Ascending aorta (tissue), 2 donors: ENCODE results near the gene CCR7. TPM values are rescaled to one million over a fixed set of nuclear protein-coding genes. Genes with fewer than 3 reads are reported as not detected.

Experiments
- DNase-seq, 2 donors: peaks; one replicate each; pipeline ENCODE4 v3.0.0-alpha.2; 2019; ENCODE audit warnings: low spot score in 2 of 2
- H3K27ac ChIP-seq, 2 donors: fragments of 200-600 bp; sonication (generic); one replicate each; pipeline ENCODE4 v1.5.1; 2016 to 2017; ENCODE audit warnings: mild to moderate bottlenecking in 1 of 2
- H3K27me3 ChIP-seq: fragments of 200-600 bp; sonication (generic); one replicate; pipeline ENCODE4 v1.5.1; 2017
- H3K36me3 ChIP-seq, 2 donors: fragments of 200-600 bp; sonication (generic); one replicate each; pipeline ENCODE4 v1.5.1; 2016
- H3K4me1 ChIP-seq, 2 donors: fragments of 200-600 bp; sonication (generic); one replicate each; pipeline ENCODE4 v1.5.1; 2016 to 2017; ENCODE audit warnings: mild to moderate bottlenecking in 1 of 2
- H3K4me3 ChIP-seq, 2 donors: fragments of 200-600 bp; sonication (generic); one replicate each; pipeline ENCODE4 v1.5.1; 2016 to 2017; ENCODE audit warnings: mild to moderate bottlenecking in 1 of 2
- H3K9me3 ChIP-seq, 2 donors: fragments of 200-600 bp; sonication (generic); one replicate each; pipeline ENCODE4 v1.5.1; 2016
- intact Hi-C: fragments of 100-400 bp; cut with DNase I; formaldehyde crosslinking; loops from one replicate; pipeline ENCODE4 v1.15.1; 2023
- total RNA-seq: library from RNA; depleted of rRNA; stranded (reverse); fragments of >200 nt; gene quantifications from one replicate; pipeline ENCODE4 v1.1.0, GENCODE V29; 2016
- TF ChIP-seq, protein P1 (sequence below), 3 experiments: fragments of 200-600 bp in 2 of 3; fragments of 450-650 bp in 1 of 3; sonication (generic) in 2 of 3; IDR thresholded peaks; one replicate each; pipeline ENCODE4 v1.5.1; 2016 to 2019; ENCODE audit warnings: antibody characterized with exemption in 3 of 3, mild to moderate bottlenecking in 1 of 3, moderate library complexity in 1 of 3

The CCR7 gene
- total RNA-seq, 1 donor from 2014 or later = not detected

DNA sequence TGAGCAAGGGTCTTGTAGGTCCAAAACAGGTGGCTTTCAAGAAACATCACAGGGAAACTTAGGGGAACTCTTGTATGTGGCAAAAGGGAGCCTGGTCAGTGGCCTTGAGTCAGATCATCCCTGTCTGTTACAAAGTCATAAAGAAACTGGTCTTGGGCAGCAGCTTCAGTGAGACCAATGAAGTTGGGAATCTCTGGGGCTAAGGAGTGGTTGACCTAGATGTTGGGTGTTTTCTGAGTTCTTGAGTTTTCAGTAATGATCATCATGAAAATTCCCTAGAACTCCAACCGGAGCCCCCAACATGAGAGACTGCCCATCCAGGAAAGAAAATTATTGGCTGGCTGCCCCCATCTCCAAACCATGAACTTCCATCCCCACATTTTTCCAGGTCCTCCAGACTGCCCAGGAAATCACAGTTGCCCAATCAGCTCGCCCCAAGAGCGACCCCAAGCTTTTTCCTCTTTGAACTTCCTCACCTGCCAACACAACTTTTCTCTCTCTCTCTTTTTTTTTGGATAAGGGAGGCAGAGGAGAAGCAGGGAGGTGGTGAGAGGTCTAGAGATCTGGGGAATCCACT is 3.9 kb downstream of the CCR7 start:
- no peaks in the 10 kb centered on the region for H3K36me3 ChIP-seq
- intact Hi-C loops = loop anchor here (2.0 kb wide), 1 partner anchor 121 kb away; no protein-coding TSS in a partner anchor
- DNase-seq = no peak
- H3K4me3 ChIP-seq = no peak overlapping the region
- no peak overlapping the region for H3K27ac ChIP-seq
- TF ChIP-seq, protein P1, sequence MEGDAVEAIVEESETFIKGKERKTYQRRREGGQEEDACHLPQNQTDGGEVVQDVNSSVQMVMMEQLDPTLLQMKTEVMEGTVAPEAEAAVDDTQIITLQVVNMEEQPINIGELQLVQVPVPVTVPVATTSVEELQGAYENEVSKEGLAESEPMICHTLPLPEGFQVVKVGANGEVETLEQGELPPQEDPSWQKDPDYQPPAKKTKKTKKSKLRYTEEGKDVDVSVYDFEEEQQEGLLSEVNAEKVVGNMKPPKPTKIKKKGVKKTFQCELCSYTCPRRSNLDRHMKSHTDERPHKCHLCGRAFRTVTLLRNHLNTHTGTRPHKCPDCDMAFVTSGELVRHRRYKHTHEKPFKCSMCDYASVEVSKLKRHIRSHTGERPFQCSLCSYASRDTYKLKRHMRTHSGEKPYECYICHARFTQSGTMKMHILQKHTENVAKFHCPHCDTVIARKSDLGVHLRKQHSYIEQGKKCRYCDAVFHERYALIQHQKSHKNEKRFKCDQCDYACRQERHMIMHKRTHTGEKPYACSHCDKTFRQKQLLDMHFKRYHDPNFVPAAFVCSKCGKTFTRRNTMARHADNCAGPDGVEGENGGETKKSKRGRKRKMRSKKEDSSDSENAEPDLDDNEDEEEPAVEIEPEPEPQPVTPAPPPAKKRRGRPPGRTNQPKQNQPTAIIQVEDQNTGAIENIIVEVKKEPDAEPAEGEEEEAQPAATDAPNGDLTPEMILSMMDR (IDR thresholded peaks at IDR 0.05) = no peak
- peaks cover 0 to 10% of the 10 kb centered on the region in 2 donors for H3K4me1 ChIP-seq
- H3K9me3 ChIP-seq = no peaks in the 10 kb centered on the region
- H3K27me3 ChIP-seq = no peaks in the 10 kb centered on the region

DNA sequence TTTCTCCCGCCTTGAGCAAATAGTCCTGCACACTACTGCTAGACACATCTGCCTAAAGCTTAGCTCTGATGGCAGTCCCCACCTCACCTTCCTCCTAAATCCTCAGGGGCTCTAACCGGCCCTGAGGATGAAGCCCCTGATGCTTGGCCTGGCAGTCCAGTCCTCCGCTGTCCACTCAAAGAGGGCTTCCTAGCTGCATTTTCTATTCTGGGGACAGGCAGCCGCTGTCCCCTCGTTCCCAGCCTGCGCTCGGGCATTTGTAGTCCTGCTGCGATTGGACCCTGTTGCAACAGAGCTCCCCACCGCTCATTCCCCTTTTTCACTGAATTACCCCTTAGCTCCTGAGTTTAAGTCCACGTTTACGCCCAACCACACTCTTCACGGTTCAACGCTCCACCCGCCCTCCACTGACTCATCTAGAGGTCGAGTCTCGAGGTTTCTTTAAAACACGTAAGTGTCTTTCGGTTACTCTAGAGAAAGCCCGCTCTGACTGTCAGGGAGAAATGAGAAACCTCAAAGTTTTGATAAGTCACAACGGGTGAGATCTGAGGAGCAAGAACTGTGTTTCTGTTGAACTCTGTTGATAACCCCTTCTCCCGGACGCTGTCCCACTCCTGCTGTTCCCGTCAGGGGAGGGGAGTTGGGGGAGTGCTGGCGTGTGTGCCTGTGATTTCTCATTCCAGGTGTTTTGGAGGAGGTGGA is 4.5 kb downstream of the CCR7 start:
- H3K27me3 ChIP-seq = no peaks in the 10 kb centered on the region
- intact Hi-C loops = loop anchor here (1.0 to 2.0 kb wide), 2 partner anchors 120 to 202 kb away; no protein-coding TSS in a partner anchor
- peaks cover 0 to 10% of the 10 kb centered on the region in 2 donors for H3K4me1 ChIP-seq
- DNase-seq = peak in 1 of 2 donors; percentile 62
- peak overlapping the region in 1 of 2 donors; percentile 33 for H3K27ac ChIP-seq
- peak overlapping the region in 1 of 2 donors; percentile 33 for H3K4me3 ChIP-seq
- TF ChIP-seq, protein P1 (IDR thresholded peaks at IDR 0.05) = no peak
- no peaks in the 10 kb centered on the region for H3K9me3 ChIP-seq
- H3K36me3 ChIP-seq = no peaks in the 10 kb centered on the region

DNA sequence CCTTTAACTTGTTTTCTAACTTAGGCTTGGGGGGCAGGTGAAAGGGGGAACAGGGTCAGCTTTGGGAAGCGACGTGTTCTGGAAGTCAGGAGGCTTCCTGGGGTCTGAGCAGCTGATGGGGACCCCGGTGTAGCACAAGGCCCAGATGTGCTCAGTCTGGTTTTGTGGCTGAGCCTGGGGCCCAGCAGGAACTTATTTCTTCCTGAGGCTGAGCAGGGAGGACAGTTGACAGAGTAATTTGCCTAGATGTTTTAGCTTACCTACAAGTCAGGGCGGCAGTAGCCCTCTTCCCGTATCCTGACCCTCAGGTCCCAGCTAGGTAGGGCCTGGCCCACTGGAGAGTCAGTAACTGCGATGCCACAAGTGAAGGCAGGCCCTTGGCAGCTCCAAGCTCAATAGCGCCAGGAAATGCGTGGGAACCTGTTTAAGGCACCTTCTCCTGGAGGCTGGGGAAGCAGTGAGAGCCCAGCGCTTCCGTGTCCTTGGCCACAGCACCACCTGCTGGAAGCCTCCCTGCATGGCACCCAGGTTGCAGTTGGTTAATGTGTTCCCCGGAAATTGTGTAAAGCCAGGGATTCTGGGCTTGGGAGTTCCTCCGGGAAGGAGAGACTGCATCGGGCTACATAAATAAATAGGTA is 5.2 kb downstream of the CCR7 start:
- intact Hi-C loops = loop anchor here (1.0 to 2.0 kb wide), 2 partner anchors 119 to 202 kb away; no protein-coding TSS in a partner anchor

DNA sequence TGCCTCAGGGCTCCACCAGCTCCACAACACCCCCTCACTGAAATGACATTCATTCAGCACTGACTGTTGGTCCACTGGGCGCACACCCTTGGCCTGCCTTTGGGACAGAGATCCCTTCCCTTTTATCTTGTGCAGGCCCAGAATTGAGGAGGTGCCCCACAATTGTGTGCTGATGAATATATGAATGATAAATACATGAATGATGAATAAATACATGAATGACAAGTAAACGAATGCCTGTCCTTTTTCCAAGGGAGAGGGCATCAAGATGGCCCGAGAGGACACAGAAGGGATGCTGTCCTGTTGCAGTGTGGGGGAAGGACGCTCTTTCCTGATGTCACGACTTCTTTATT is 5.7 kb downstream of the CCR7 start:
- TF ChIP-seq, protein P1 (IDR thresholded peaks at IDR 0.05) = no peak
- DNase-seq = no peak
- Histone ChIP-seq H3K9me3 (no peaks in the 10 kb centered on the region), H3K27me3 (no peaks in the 10 kb centered on the region), H3K4me1 (peaks cover 0 to 10% of the 10 kb centered on the region in 2 donors), H3K27ac (peak overlapping the region in 1 of 2 donors; percentile 49), H3K36me3 (no peaks in the 10 kb centered on the region), H3K4me3 (no peak overlapping the region)
- intact Hi-C loops = no loop called here

More for the DNA sequence above, 5.2 kb downstream of the CCR7 start:
- Histone ChIP-seq H3K9me3 (no peaks in the 10 kb centered on the region), H3K27ac (peak overlapping the region in 1 of 2 donors; percentile 49), H3K4me1 (peaks cover 0 to 10% of the 10 kb centered on the region in 2 donors), H3K4me3 (peak overlapping the region in 1 of 2 donors; percentile 33), H3K27me3 (no peaks in the 10 kb centered on the region), H3K36me3 (no peaks in the 10 kb centered on the region)
- TF ChIP-seq, protein P1 (IDR thresholded peaks at IDR 0.05) = peak; percentile 96 to 98 (median 97)
- peak; percentile 43 to 91 for DNase-seq

DNA sequence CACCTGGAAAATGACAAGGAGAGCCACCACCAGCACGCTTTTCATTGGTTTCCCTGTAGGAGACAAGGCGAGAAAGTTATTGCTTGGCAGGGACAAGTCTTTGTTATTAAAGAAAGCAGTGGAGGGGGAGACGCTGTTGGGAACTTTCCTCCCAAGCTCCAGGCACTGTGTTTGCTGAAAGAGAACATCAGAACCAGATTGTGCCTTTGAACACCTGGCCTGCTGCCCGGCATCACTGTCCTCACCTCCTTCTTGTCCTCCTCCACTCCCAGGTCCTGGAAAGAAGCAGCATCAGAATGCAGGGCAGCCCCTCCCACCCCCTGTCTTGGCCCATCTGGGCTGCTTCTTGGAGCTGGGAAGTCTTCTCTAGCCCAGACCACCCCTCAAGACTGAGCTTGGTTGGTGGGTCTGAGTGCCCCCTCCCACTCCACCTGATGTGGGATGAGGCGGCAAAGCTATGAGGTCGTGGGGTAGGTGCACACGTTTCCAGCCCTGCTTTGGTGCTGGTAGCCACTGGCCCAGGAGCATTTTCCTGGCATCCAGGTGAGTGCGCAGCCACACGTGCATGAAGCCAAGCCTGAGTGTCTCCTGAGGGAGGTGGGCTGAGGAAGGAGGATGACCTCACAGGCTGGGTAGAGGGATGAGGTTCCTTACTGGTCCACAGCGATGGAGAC is 6.2 kb downstream of the CCR7 start:
- no peaks in the 10 kb centered on the region for H3K27me3 ChIP-seq
- H3K4me3 ChIP-seq = no peak overlapping the region
- H3K27ac ChIP-seq = no peak overlapping the region
- intact Hi-C loops = no loop called here
- H3K9me3 ChIP-seq = no peaks in the 10 kb centered on the region
- TF ChIP-seq, protein P1 (IDR thresholded peaks at IDR 0.05) = no peak
- DNase-seq = peak in 1 of 2 donors; percentile 53
- H3K4me1 ChIP-seq = peaks cover 0 to 10% of the 10 kb centered on the region in 2 donors
- no peaks in the 10 kb centered on the region for H3K36me3 ChIP-seq
